SK-N-SH (cell line): ENCODE results near the gene AKT3. TPM values are rescaled to one million over a fixed set of nuclear protein-coding genes. Genes with fewer than 3 reads are reported as not detected.

Experiments used
- CTCF ChIA-PET: fragments of 300-600, 350-600 bp; formaldehyde crosslinking; extraction: SDS; loops from one replicate; lab custom pipeline; 2021; lab: Yijun Ruan, JAX
- POLR2A ChIA-PET: fragments of 350-600 bp; sonication (Branson Sonifier 250); formaldehyde crosslinking; extraction: SDS; loops from one replicate; lab custom pipeline; 2020; ENCODE audit warnings: antibody characterized with exemption, inconsistent platforms; lab: Yijun Ruan, JAX
- DNase-seq: peaks from one replicate; pipeline ENCODE4 v3.0.0; 2012
- H2AFZ ChIP-seq: fragments of 200-600 bp; sonication (generic); 2 replicates; pipeline ENCODE4 v1.8.1; 2016; ENCODE audit warnings: antibody characterized with exemption, mild to moderate bottlenecking, low read depth
- H3F3A ChIP-seq: fragments of 200-600 bp; sonication (generic); replicated peaks from 2 replicates; pipeline ENCODE3; 2016; ENCODE audit warnings: antibody characterized with exemption, mild to moderate bottlenecking; ENCODE audit not compliant: insufficient read depth
- H3K27ac ChIP-seq, 2 experiments: fragments of 200-500 bp in 1 of 2; fragments of 200-600 bp in 1 of 2; sonication (Bioruptor generic) in 1 of 2; sonication (generic), shearing (Covaris generic) in 1 of 2; 2 replicates each; pipeline versions ENCODE4 v1.5.1 to v1.6.1; 2014 to 2016; ENCODE audit warnings: low read depth in 2 of 2, inconsistent platforms in 1 of 2, low read length in 1 of 2, mild to moderate bottlenecking in 1 of 2, mixed read lengths in 1 of 2
- H3K27me3 ChIP-seq: fragments of 200-600 bp; sonication (generic), shearing (Covaris generic); 2 replicates; pipeline ENCODE4 v1.6.1; 2016; ENCODE audit warnings: mixed run types; ENCODE audit not compliant: insufficient read depth
- H3K36me3 ChIP-seq, 2 experiments: fragments of 200-500 bp in 1 of 2; fragments of 200-600 bp in 1 of 2; sonication (Bioruptor generic) in 1 of 2; sonication (generic) in 1 of 2; replicated peaks in 1 of 2; 2 replicates each; pipeline versions ENCODE3 to v1.5.1; 2014 to 2016; ENCODE audit warnings: low read length in 1 of 2, mild to moderate bottlenecking in 1 of 2; ENCODE audit not compliant: insufficient read depth in 2 of 2, control insufficient read depth in 1 of 2
- H3K4me1 ChIP-seq, 2 experiments: fragments of 200-500 bp in 1 of 2; fragments of 200-600 bp in 1 of 2; sonication (Bioruptor generic) in 1 of 2; sonication (generic), shearing (Covaris generic) in 1 of 2; 2 replicates each; pipeline versions ENCODE4 v1.5.1 to v1.6.1; 2014 to 2016; ENCODE audit warnings: low read depth in 1 of 2, low read length in 1 of 2, mixed run types in 1 of 2; ENCODE audit not compliant: insufficient read depth in 2 of 2, control insufficient read depth in 1 of 2
- H3K4me2 ChIP-seq: fragments of 200-600 bp; sonication (generic), shearing (Covaris generic); 2 replicates; pipeline ENCODE4 v1.6.1; 2017; ENCODE audit warnings: mixed run types
- H3K4me3 ChIP-seq, 2 experiments: fragments of 200-500 bp in 1 of 2; fragments of 200-600 bp in 1 of 2; sonication (Bioruptor generic) in 1 of 2; sonication (generic), shearing (Covaris generic) in 1 of 2; 2 replicates each; pipeline versions ENCODE4 v1.5.1 to v1.8.1; 2014 to 2016; ENCODE audit warnings: low read depth in 2 of 2, inconsistent platforms in 1 of 2, low read length in 1 of 2, mild to moderate bottlenecking in 1 of 2, mixed read lengths in 1 of 2, moderate library complexity in 1 of 2
- H3K79me2 ChIP-seq: fragments of 200-600 bp; sonication (generic); 2 replicates; pipeline ENCODE4 v1.8.1; 2017; ENCODE audit warnings: mild to moderate bottlenecking; ENCODE audit not compliant: insufficient read depth
- H3K9ac ChIP-seq: fragments of 200-600 bp; sonication (generic); 2 replicates; pipeline ENCODE4 v1.6.1; 2017; ENCODE audit warnings: mixed run types
- H3K9me2 ChIP-seq: fragments of 200-600 bp; sonication (generic); 2 replicates; pipeline ENCODE4 v1.6.1; 2017; ENCODE audit warnings: mixed run types
- H3K9me3 ChIP-seq: fragments of 200-600 bp; sonication (generic); 2 replicates; pipeline ENCODE4 v1.6.1; 2017; ENCODE audit warnings: mixed run types, mild to moderate bottlenecking, moderate library complexity
- H4K20me1 ChIP-seq: fragments of 200-600 bp; sonication (generic); 2 replicates; pipeline ENCODE4 v1.6.1; 2017; ENCODE audit warnings: mild to moderate bottlenecking, mixed run types; ENCODE audit not compliant: insufficient read depth
- CHD2 ChIP-seq: fragments of 150-350 bp; IDR thresholded peaks from 2 replicates; pipeline ENCODE4 v1.6.1; 2018; ENCODE audit warnings: low read length; ENCODE audit not compliant: partially characterized antibody
- ELF1 ChIP-seq: IDR thresholded peaks from 2 replicates; pipeline ENCODE4 v1.4.0; 2012
- EP300 ChIP-seq, 2 experiments: IDR thresholded peaks; 2 replicates each; pipeline versions ENCODE4 v1.4.0 to v1.6.1; 2012; ENCODE audit warnings: borderline replicate concordance in 1 of 2, low read depth in 1 of 2, low read length in 1 of 2
- FOXJ3 ChIP-seq: sonication (generic); formaldehyde crosslinking; IDR thresholded peaks from 2 replicates; pipeline ENCODE4 v1.5.1; 2020; ENCODE audit warnings: mild to moderate bottlenecking, missing genetic modification reagents
- GATA2 ChIP-seq: sonication (generic); formaldehyde crosslinking; IDR thresholded peaks from 2 replicates; pipeline ENCODE4 v1.5.0; 2020; ENCODE audit warnings: mild to moderate bottlenecking, missing genetic modification reagents
- JUND ChIP-seq: IDR thresholded peaks from 2 replicates; pipeline ENCODE4 v1.4.0; 2012
- MEF2A ChIP-seq: IDR thresholded peaks from 2 replicates; pipeline ENCODE4 v1.4.0; 2012; ENCODE audit warnings: low read depth, borderline replicate concordance
- MXI1 ChIP-seq: IDR thresholded peaks from 2 replicates; pipeline ENCODE4 v1.6.1; 2012; ENCODE audit warnings: mild to moderate bottlenecking, low read depth, low read length, improper control_type of control experiment
- NRF1 ChIP-seq: IDR thresholded peaks from 2 replicates; pipeline ENCODE4 v1.6.1; 2012; ENCODE audit warnings: low read depth, mild to moderate bottlenecking, low read length
- POLR2AphosphoS5 ChIP-seq: IDR thresholded peaks from 2 replicates; pipeline ENCODE4 v1.6.1; 2012; ENCODE audit warnings: low read depth, low read length
- RAD21 ChIP-seq: IDR thresholded peaks from 2 replicates; pipeline ENCODE4 v1.6.1; 2012; ENCODE audit warnings: mild to moderate bottlenecking, low read length
- RCOR1 ChIP-seq: fragments of 150-350 bp; IDR thresholded peaks from 2 replicates; pipeline ENCODE4 v1.6.1; 2017; ENCODE audit warnings: antibody characterized with exemption, low read length
- RFX5 ChIP-seq: IDR thresholded peaks from 2 replicates; pipeline ENCODE4 v1.6.1; 2012; ENCODE audit warnings: mild to moderate bottlenecking, improper control_type of control experiment, low read length
- SMC3 ChIP-seq: IDR thresholded peaks from 2 replicates; pipeline ENCODE4 v1.6.1; 2012; ENCODE audit warnings: low read depth, low read length, improper control_type of control experiment
- TAF1 ChIP-seq: IDR thresholded peaks from 2 replicates; pipeline ENCODE4 v1.6.1; 2012; ENCODE audit warnings: low read depth, mild to moderate bottlenecking, low read length, moderate library complexity, borderline replicate concordance
- TEAD4 ChIP-seq: IDR thresholded peaks from 2 replicates; pipeline ENCODE4 v1.4.0; 2012; ENCODE audit warnings: mild to moderate bottlenecking, borderline replicate concordance; ENCODE audit not compliant: insufficient read depth
- WGBS: methylation state at CpG from one replicate; pipeline ENCODE4 v1.1.6; 2017; ENCODE audit warnings: low lambda C conversion rate; 5-methylcytosine and 5-hydroxymethylcytosine counted together
- polyA plus RNA-seq, 3 experiments: library from polyadenylated mRNA; depleted of rRNA; stranded (reverse); fragments of >200 nt; gene quantifications; 2 replicates each; pipeline ENCODE4 v1.2.3, GENCODE V29; 2012
- TF ChIP-seq, protein P1 (sequence below): IDR thresholded peaks from 2 replicates; pipeline ENCODE4 v1.4.0; 2012; ENCODE audit warnings: low read depth, borderline replicate concordance
- TF ChIP-seq, protein P2 (sequence below): fragments of 150-350 bp; IDR thresholded peaks from 2 replicates; pipeline ENCODE4 v1.6.1; 2017; ENCODE audit warnings: antibody characterized with exemption, low read length, low read depth, borderline replicate concordance
- TF ChIP-seq, protein P3 (sequence below): IDR thresholded peaks from 2 replicates; pipeline ENCODE4 v1.4.0; 2012; ENCODE audit warnings: low read depth

AKT3 gene
- polyA plus RNA-seq, 1 of the 3 experiments (the other 2 are of a cell fraction): 12.7 TPM

DNA sequence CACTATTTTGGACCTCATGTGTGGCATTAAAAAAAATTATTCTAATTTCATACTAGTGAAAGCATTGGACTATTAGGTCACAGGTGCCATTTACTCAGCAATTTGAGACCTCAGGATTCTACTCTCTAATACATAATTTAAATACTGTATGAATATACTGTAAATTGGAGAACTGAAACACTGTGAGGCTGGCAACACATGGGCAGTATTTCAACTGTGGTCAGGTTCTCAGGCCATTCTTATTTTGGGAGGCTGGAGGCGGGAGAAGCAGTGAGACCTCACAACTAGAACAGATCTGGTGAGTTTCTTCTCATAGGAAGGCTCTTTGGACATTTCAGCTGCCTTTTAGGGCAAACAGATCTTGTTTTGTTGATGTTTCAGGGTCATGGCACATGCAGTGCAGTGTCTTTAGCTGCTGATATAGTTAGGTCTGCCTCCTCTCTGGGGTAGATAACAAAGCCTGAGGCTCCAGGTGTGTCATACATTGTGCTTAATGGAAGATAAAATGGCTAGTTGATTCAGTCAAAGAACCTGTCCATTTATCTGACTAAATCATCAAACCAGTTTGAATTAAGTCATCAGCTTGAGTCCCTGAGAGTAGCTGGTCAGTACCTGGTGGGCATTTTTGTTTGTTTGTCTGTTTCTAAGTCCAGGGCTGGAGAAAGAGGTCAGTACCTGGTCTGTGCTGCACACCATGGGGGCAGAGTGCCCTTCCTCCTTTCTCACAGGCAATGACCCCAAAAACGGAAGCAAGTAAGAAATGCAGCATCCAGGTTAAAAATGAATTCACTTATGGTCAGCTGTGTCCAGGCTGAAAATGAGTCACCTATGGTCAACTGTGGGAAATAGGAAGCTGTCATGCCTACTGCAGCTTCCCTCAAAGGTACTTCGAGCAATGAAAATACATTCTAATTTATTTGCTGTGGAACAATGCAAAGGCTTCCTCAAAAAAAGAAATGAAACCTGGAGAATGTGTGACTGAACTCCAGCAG, 378.0 kb downstream of the AKT3 start:
- H3F3A ChIP-seq: no peaks in the 10 kb centered on the region
- TF ChIP-seq TAF1 (no peak), JUND (no peak), MXI1 (no peak), EP300 (IDR thresholded peaks at IDR 0.05; ENCODE audit: borderline replicate concordance in 1 of 2, low read depth in 1 of 2, low read length in 1 of 2) (no peak), RFX5 (no peak), POLR2AphosphoS5 (no peak), CHD2 (no peak), RCOR1 (no peak), MEF2A (no peak), SMC3 (no peak), FOXJ3 (CRISPR knock-in tag) (no peak), ELF1 (no peak), TEAD4 (no peak), GATA2 (CRISPR knock-in tag) (no peak), NRF1 (no peak), RAD21 (no peak)
- TF ChIP-seq, protein P1, sequence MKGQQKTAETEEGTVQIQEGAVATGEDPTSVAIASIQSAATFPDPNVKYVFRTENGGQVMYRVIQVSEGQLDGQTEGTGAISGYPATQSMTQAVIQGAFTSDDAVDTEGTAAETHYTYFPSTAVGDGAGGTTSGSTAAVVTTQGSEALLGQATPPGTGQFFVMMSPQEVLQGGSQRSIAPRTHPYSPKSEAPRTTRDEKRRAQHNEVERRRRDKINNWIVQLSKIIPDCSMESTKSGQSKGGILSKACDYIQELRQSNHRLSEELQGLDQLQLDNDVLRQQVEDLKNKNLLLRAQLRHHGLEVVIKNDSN: no peak
- TF ChIP-seq, protein P2, sequence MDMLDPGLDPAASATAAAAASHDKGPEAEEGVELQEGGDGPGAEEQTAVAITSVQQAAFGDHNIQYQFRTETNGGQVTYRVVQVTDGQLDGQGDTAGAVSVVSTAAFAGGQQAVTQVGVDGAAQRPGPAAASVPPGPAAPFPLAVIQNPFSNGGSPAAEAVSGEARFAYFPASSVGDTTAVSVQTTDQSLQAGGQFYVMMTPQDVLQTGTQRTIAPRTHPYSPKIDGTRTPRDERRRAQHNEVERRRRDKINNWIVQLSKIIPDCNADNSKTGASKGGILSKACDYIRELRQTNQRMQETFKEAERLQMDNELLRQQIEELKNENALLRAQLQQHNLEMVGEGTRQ: no peak
- TF ChIP-seq, protein P3, sequence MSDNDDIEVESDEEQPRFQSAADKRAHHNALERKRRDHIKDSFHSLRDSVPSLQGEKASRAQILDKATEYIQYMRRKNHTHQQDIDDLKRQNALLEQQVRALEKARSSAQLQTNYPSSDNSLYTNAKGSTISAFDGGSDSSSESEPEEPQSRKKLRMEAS: no peak
- H3K9me3 ChIP-seq: no peaks in the 10 kb centered on the region
- H3K27me3 ChIP-seq: no peaks in the 10 kb centered on the region
- no peaks in the 10 kb centered on the region for H3K9me2 ChIP-seq
- no peaks in the 10 kb centered on the region for H4K20me1 ChIP-seq
- no peak for DNase-seq
- H3K27ac ChIP-seq: no peak overlapping the region; a peak in 1 of 4 replicates
- peaks cover 0 to 12% of the 10 kb centered on the region in 2 experiments; a peak in 2 of 4 replicates for H3K4me1 ChIP-seq
- peaks cover 0 to 10% of the 10 kb centered on the region in 2 experiments for H3K36me3 ChIP-seq
- no peak overlapping the region for H3K9ac ChIP-seq
- ChIA-PET CTCF (no interaction called here), POLR2A (no interaction called here)
- 94% methylated on average over 3 of the region's 3 CpGs for WGBS
- H3K4me2 ChIP-seq: no peak overlapping the region
- no peak overlapping the region for H3K4me3 ChIP-seq
- no peak overlapping the region for H2AFZ ChIP-seq
- H3K79me2 ChIP-seq: no peaks in the 10 kb centered on the region
